Colonic mucosa (tissue), 4 donors: ENCODE data around the gene PACS2. TPM values are rescaled to one million over a fixed set of nuclear protein-coding genes. Genes with fewer than 3 reads are reported as not detected.

Experiments
- DNase-seq: peaks from one replicate; pipeline ENCODE4 v3.0.0-alpha.2; 2020
- H3K27ac ChIP-seq: fragments of 200-600 bp; one replicate; pipeline ENCODE4 v1.8.0; 2021
- H3K27me3 ChIP-seq: fragments of 200-600 bp; one replicate; pipeline ENCODE4 v1.8.0; 2021
- H3K36me3 ChIP-seq: fragments of 200-600 bp; one replicate; pipeline ENCODE4 v1.8.0; 2021
- H3K4me1 ChIP-seq: fragments of 200-600 bp; one replicate; pipeline ENCODE4 v1.8.0; 2021; ENCODE audit warnings: mild to moderate bottlenecking
- H3K4me3 ChIP-seq: fragments of 200-600 bp; one replicate; pipeline ENCODE4 v1.8.0; 2021
- H3K9ac ChIP-seq, 2 donors: one replicate each; pipeline ENCODE4 v1.7.0; 2013; ENCODE audit warnings: control low read depth in 2 of 2, low read depth in 2 of 2, low read length in 2 of 2
- H3K9me3 ChIP-seq: fragments of 200-600 bp; one replicate; pipeline ENCODE4 v1.8.0; 2021
- CTCF ChIP-seq: fragments of 200-600 bp; IDR thresholded peaks from one replicate; pipeline ENCODE4 v1.8.0; 2022; ENCODE audit warnings: antibody characterized with exemption, mild to moderate bottlenecking
- intact Hi-C: fragments of 100-400 bp; cut with DNase I; formaldehyde crosslinking; loops from one replicate; pipeline ENCODE4 v1.14.1; 2022
- total RNA-seq, 2 donors: library from RNA; stranded (reverse); fragmentation: NEBNext Ultra II Directional in 1 of 2; extraction: Animal tissue kit (Norgen Biotek cat#: 25700) in 1 of 2; gene quantifications; one replicate each; pipeline ENCODE4 v1.2.1, GENCODE V29; 2021
- donor health status: healthy.
- donor health status: DM: no; HTN: no; CAD: no.
- donor health status: DM: no; HTN: no; CAD: no.

PACS2 gene
- total RNA-seq, 2 donors from 2014 or later = 44.1 to 82.5 TPM

GRCh38 chr14:105340821-105341733 is 26.5 kb downstream of the PACS2 start:
- Histone ChIP-seq H3K4me3 (no peak overlapping the region), H3K9ac (no peak overlapping the region), H3K4me1 (no peaks in the 10 kb centered on the region), H3K27ac (no peak overlapping the region), H3K36me3 (no peaks in the 10 kb centered on the region), H3K27me3 (no peaks in the 10 kb centered on the region), H3K9me3 (no peaks in the 10 kb centered on the region)
- DNase-seq = no peak
- TF ChIP-seq CTCF = no peak
- intact Hi-C loops = no loop called here

- H3K27ac ChIP-seq = no peak overlapping the region
- intact Hi-C loops = no loop called here
- no peaks in the 10 kb centered on the region for H3K9me3 ChIP-seq
- H3K36me3 ChIP-seq = no peaks in the 10 kb centered on the region
- H3K9ac ChIP-seq = no peak overlapping the region
- no peak for TF ChIP-seq CTCF
- no peak overlapping the region for H3K4me3 ChIP-seq
- no peak for DNase-seq
- H3K4me1 ChIP-seq = no peaks in the 10 kb centered on the region
- H3K27me3 ChIP-seq = no peaks in the 10 kb centered on the region
Measured at GRCh38 chr14:105343194-105343593, 28.6 kb downstream of the PACS2 start.

- Histone ChIP-seq H3K4me1 (no peaks in the 10 kb centered on the region), H3K9ac (no peak overlapping the region), H3K27ac (no peak overlapping the region), H3K4me3 (no peak overlapping the region), H3K9me3 (no peaks in the 10 kb centered on the region), H3K36me3 (no peaks in the 10 kb centered on the region), H3K27me3 (no peaks in the 10 kb centered on the region)
- no peak for DNase-seq
- intact Hi-C loops = no loop called here
- TF ChIP-seq CTCF = no peak
Measured at GRCh38 chr14:105346200-105346533, 31.6 kb downstream of the PACS2 start.

- no peak for TF ChIP-seq CTCF
- Histone ChIP-seq H3K27me3 (no peaks in the 10 kb centered on the region), H3K9ac (no peak overlapping the region), H3K9me3 (no peaks in the 10 kb centered on the region), H3K36me3 (no peaks in the 10 kb centered on the region), H3K4me3 (no peak overlapping the region), H3K4me1 (no peaks in the 10 kb centered on the region), H3K27ac (no peak overlapping the region)
- DNase-seq = no peak
- intact Hi-C loops = no loop called here
Measured at GRCh38 chr14:105346876-105347586, 32.5 kb downstream of the PACS2 start.

GRCh38 chr14:105347587-105347968 is 33.0 kb downstream of the PACS2 start:
- H3K4me1 ChIP-seq = no peaks in the 10 kb centered on the region
- no peak overlapping the region for H3K4me3 ChIP-seq
- H3K27ac ChIP-seq = no peak overlapping the region
- H3K9ac ChIP-seq = no peak overlapping the region
- no peaks in the 10 kb centered on the region for H3K36me3 ChIP-seq
- no peaks in the 10 kb centered on the region for H3K9me3 ChIP-seq
- no peaks in the 10 kb centered on the region for H3K27me3 ChIP-seq
- intact Hi-C loops = no loop called here
- no peak for DNase-seq
- no peak for TF ChIP-seq CTCF
